ENCODE measurements around the gene UBL7. TPM values are rescaled to one million over a fixed set of nuclear protein-coding genes. Genes with fewer than 3 reads are reported as not detected.
A peak's percentile ranks its signal among the peaks of the same experiment; 100 is the strongest.

UBL7 gene
- total and polyA plus RNA-seq, 8 donors: 16.0 to 30.2 (median 19.1) TPM

- H3K4me3 ChIP-seq: no peak overlapping the region
- H3K9me3 ChIP-seq: no peaks in the 10 kb centered on the region
- no peak for TF ChIP-seq CTCF (IDR thresholded peaks at IDR 0.05)
- peak in 1 of 4 donors; percentile 36 for ATAC-seq
- no peaks in the 10 kb centered on the region for H3K27me3 ChIP-seq
- intact Hi-C loops (cut with DNase I): no loop called here
- FAIRE-seq: no peak
- no peaks in the 10 kb centered on the region for H3K4me1 ChIP-seq
- no peaks in the 10 kb centered on the region for H3K36me3 ChIP-seq
- 78 to 79% methylated on average over 14 of the region's 14 CpGs for WGBS, 2 donors
- no peak overlapping the region for H3K27ac ChIP-seq
- no peak for DNase-seq
These were observed 38.1 kb downstream of the UBL7 start for GRCh38 chr15:74422652-74423430.

GRCh38 chr15:74422265-74422651 lies 38.7 kb downstream of the UBL7 start:
- no peak overlapping the region for H3K27ac ChIP-seq
- no peak overlapping the region for H3K4me3 ChIP-seq
- no peaks in the 10 kb centered on the region for H3K9me3 ChIP-seq
- 75 to 92% methylated on average over 9 of the region's 9 CpGs for WGBS, 2 donors
- no peak for FAIRE-seq
- intact Hi-C loops (cut with DNase I): no loop called here
- H3K36me3 ChIP-seq: no peaks in the 10 kb centered on the region
- no peak for TF ChIP-seq CTCF (IDR thresholded peaks at IDR 0.05)
- no peak for ATAC-seq
- peak in 1 of 6 donors; percentile 36 for DNase-seq
- H3K4me1 ChIP-seq: no peaks in the 10 kb centered on the region
- no peaks in the 10 kb centered on the region for H3K27me3 ChIP-seq

- intact Hi-C loops (cut with DNase I): no loop called here
- no peak for ATAC-seq
- H3K9me3 ChIP-seq: no peaks in the 10 kb centered on the region
- no peaks in the 10 kb centered on the region for H3K27me3 ChIP-seq
- FAIRE-seq: no peak
- TF ChIP-seq CTCF (IDR thresholded peaks at IDR 0.05): no peak
- DNase-seq: no peak
- WGBS, 2 donors: 82 to 89% methylated on average over 20 of the region's 20 CpGs
- no peaks in the 10 kb centered on the region for H3K36me3 ChIP-seq
- H3K4me3 ChIP-seq: no peak overlapping the region
- H3K4me1 ChIP-seq: no peaks in the 10 kb centered on the region
- no peak overlapping the region for H3K27ac ChIP-seq
These were observed 39.4 kb downstream of the UBL7 start for GRCh38 chr15:74421302-74422245.

GRCh38 chr15:74420193-74420905 lies 40.6 kb downstream of the UBL7 start:
- no peak overlapping the region for H3K4me3 ChIP-seq
- no peaks in the 10 kb centered on the region for H3K36me3 ChIP-seq
- no peaks in the 10 kb centered on the region for H3K4me1 ChIP-seq
- intact Hi-C loops (cut with DNase I): no loop called here
- ATAC-seq: peak in 3 of 4 donors; percentile 18 to 82 (median 73)
- no peaks in the 10 kb centered on the region for H3K27me3 ChIP-seq
- H3K27ac ChIP-seq: no peak overlapping the region
- WGBS, 2 donors: 63 to 71% methylated on average over 8 to 10 of the region's 10 CpGs
- FAIRE-seq: no peak
- H3K9me3 ChIP-seq: no peaks in the 10 kb centered on the region
- DNase-seq: peak in 2 of 6 donors; percentile 23 to 48
- TF ChIP-seq CTCF (IDR thresholded peaks at IDR 0.05): no peak
